Activated CD4-positive, alpha-beta T cell treated with anti-CD3 and anti-CD28 coated beads, Interleukin-2, amount 50 U/mL, for 24 hours (primary cell): ENCODE data around the gene ADGRV1.
"Not testable (repeated sequence)": the region's sequence is repeated elsewhere in the genome, so short reads cannot be mapped to it uniquely, and the experiment has no call there.

Source experiments
- DNase-seq, 2 donors: peaks; one replicate each; pipeline ENCODE4 v3.0.0-alpha.2; 2020; ENCODE audit warnings: low read depth in 1 of 2, low spot score in 1 of 2

Gene ADGRV1

GRCh38 chr5:90595766-90596165 lies 37.2 kb downstream of the ADGRV1 start:
- not testable (repeated sequence) for DNase-seq

- DNase-seq: no peak
Measured at GRCh38 chr5:90598293-90598692, 39.7 kb downstream of the ADGRV1 start.

- not testable (repeated sequence) for DNase-seq
Measured at GRCh38 chr5:90600307-90600706, 41.7 kb downstream of the ADGRV1 start.

GRCh38 chr5:90601468-90601867 lies 42.9 kb downstream of the ADGRV1 start:
- no peak for DNase-seq

- no peak for DNase-seq
Measured at GRCh38 chr5:90602681-90603080, 44.1 kb downstream of the ADGRV1 start.

- no peak for DNase-seq
Measured at GRCh38 chr5:90606539-90606938, 47.9 kb downstream of the ADGRV1 start.

GRCh38 chr5:90612919-90613318 lies 54.3 kb downstream of the ADGRV1 start:
- DNase-seq: no peak

GRCh38 chr5:90613459-90613858 lies 54.9 kb downstream of the ADGRV1 start:
- no peak for DNase-seq

GRCh38 chr5:90613918-90614504 lies 55.4 kb downstream of the ADGRV1 start:
- no peak for DNase-seq

GRCh38 chr5:90615355-90615754 lies 56.8 kb downstream of the ADGRV1 start:
- DNase-seq: no peak

GRCh38 chr5:90618071-90618470 lies 59.5 kb downstream of the ADGRV1 start:
- DNase-seq: no peak

GRCh38 chr5:90619762-90620161 lies 61.2 kb downstream of the ADGRV1 start:
- not testable (repeated sequence) for DNase-seq

- DNase-seq: no peak
Measured at GRCh38 chr5:90621848-90622247, 63.3 kb downstream of the ADGRV1 start.

- no peak for DNase-seq
Measured at GRCh38 chr5:90626493-90626892, 67.9 kb downstream of the ADGRV1 start.

- no peak for DNase-seq
Measured at GRCh38 chr5:90628492-90628891, 69.9 kb downstream of the ADGRV1 start.

- no peak for DNase-seq
Measured at GRCh38 chr5:90632791-90633190, 74.2 kb downstream of the ADGRV1 start.

GRCh38 chr5:90636948-90637347 lies 78.4 kb downstream of the ADGRV1 start:
- no peak for DNase-seq

GRCh38 chr5:90637731-90638130 lies 79.1 kb downstream of the ADGRV1 start:
- DNase-seq: no peak

- DNase-seq: no peak
Measured at GRCh38 chr5:90638878-90639277, 80.3 kb downstream of the ADGRV1 start.

GRCh38 chr5:90640484-90641059 lies 82.0 kb downstream of the ADGRV1 start:
- no peak for DNase-seq

- no peak for DNase-seq
Measured at GRCh38 chr5:90641528-90641927, 82.9 kb downstream of the ADGRV1 start.

GRCh38 chr5:90642706-90643229 lies 84.2 kb downstream of the ADGRV1 start:
- DNase-seq: no peak

- no peak for DNase-seq
Measured at GRCh38 chr5:90644132-90644531, 85.5 kb downstream of the ADGRV1 start.
